ENCODE data around the gene ETV5.

The ETV5 gene

GRCh38 chr3:186044968-186045367, 63.9 kb downstream of the ETV5 start:
- ATAC-seq = no peak
- TF ChIP-seq ZNF8 (CRISPR knock-in tag; IDR thresholded peaks at IDR 0.05) = no peak
- no peak for TF ChIP-seq ZNF565 (CRISPR knock-in tag; conservative IDR thresholded peaks at IDR 0.05; ENCODE audit: low read depth)
- no peak for TF ChIP-seq CSRNP3 (CRISPR knock-in tag; IDR thresholded peaks at IDR 0.05)
- no peak for TF ChIP-seq CSDC2 (CRISPR knock-in tag; IDR thresholded peaks at IDR 0.05)
- TF ChIP-seq ZC3H10 (CRISPR knock-in tag; IDR thresholded peaks at IDR 0.05) = no peak
- TF ChIP-seq ZFP30 (CRISPR knock-in tag; IDR thresholded peaks at IDR 0.05) = no peak
- no peak for TF ChIP-seq TSHZ2 (CRISPR knock-in tag; IDR thresholded peaks at IDR 0.05)
- no peak for TF ChIP-seq OSR1 (CRISPR knock-in tag; IDR thresholded peaks at IDR 0.05)
- no peak for TF ChIP-seq ZFP3 (CRISPR knock-in tag; IDR thresholded peaks at IDR 0.05)
- TF ChIP-seq ARNTL (CRISPR knock-in tag; IDR thresholded peaks at IDR 0.05; ENCODE audit: borderline replicate concordance, low read depth) = no peak

- ATAC-seq = no peak
- no peak for TF ChIP-seq PATZ1 (CRISPR knock-in tag; IDR thresholded peaks at IDR 0.05; ENCODE audit: borderline replicate concordance)
- TF ChIP-seq ZNF70 (CRISPR knock-in tag; IDR thresholded peaks at IDR 0.05) = no peak
- TF ChIP-seq CREB5 (CRISPR knock-in tag; IDR thresholded peaks at IDR 0.05; ENCODE audit: low read depth) = no peak
- no peak for TF ChIP-seq ZFP3 (CRISPR knock-in tag; IDR thresholded peaks at IDR 0.05)
- TF ChIP-seq POU6F1 (CRISPR knock-in tag; IDR thresholded peaks at IDR 0.05; ENCODE audit: borderline replicate concordance, low read depth) = no peak
These were observed 64.5 kb downstream of the ETV5 start for GRCh38 chr3:186044427-186044826.

GRCh38 chr3:186042521-186043202, 66.2 kb downstream of the ETV5 start:
- ATAC-seq = no peak
- TF ChIP-seq GLIS3 (CRISPR knock-in tag; IDR thresholded peaks at IDR 0.05) (no peak), ZNF565 (CRISPR knock-in tag; conservative IDR thresholded peaks at IDR 0.05; ENCODE audit: low read depth) (no peak), PATZ1 (CRISPR knock-in tag; IDR thresholded peaks at IDR 0.05; ENCODE audit: borderline replicate concordance) (no peak), TSHZ2 (CRISPR knock-in tag; IDR thresholded peaks at IDR 0.05) (no peak), OSR1 (CRISPR knock-in tag; IDR thresholded peaks at IDR 0.05) (no peak), ISL1 (CRISPR knock-in tag; IDR thresholded peaks at IDR 0.05) (no peak), ZFP3 (CRISPR knock-in tag; IDR thresholded peaks at IDR 0.05) (no peak), RARB (CRISPR knock-in tag; IDR thresholded peaks at IDR 0.05) (no peak), ZC3H10 (CRISPR knock-in tag; IDR thresholded peaks at IDR 0.05) (no peak), ZNF8 (CRISPR knock-in tag; IDR thresholded peaks at IDR 0.05) (no peak)
